IMR-90 (cell line): ENCODE measurements around the gene PODXL2. TPM values are rescaled to one million over a fixed set of nuclear protein-coding genes. Genes with fewer than 3 reads are reported as not detected.
A peak's percentile ranks its signal among the peaks of the same experiment; 100 is the strongest.

ENCODE experiments used
- ATAC-seq: fragments of 200-7000 bp; cut with Tn5 transposase; 2 replicates; pipeline ENCODE4 v1.9.1; 2020; ENCODE audit warnings: low read depth, mild to moderate bottlenecking, moderate library complexity
- BruUV-seq: library from RNA; stranded (reverse); fragments of 400-500 nt; replicated peaks from 2 replicates; lab custom pipeline; 2021; lab: Mats Ljungman, UMichigan
- CTCF ChIA-PET: fragments of 300-600 bp; formaldehyde crosslinking; extraction: SDS; loops from one replicate; lab custom pipeline; 2021; ENCODE audit warnings: antibody characterized with exemption; lab: Yijun Ruan, JAX
- POLR2A ChIA-PET: fragments of 300-600 bp; sonication (Branson Sonifier 250); formaldehyde crosslinking; loops from one replicate; lab custom pipeline; 2022; ENCODE audit warnings: antibody characterized with exemption; ENCODE audit not compliant: unreplicated experiment; lab: Charles Lee
- DNase-seq: peaks from one replicate; pipeline ENCODE4 v3.0.0; 2013
- H2AFZ ChIP-seq: replicated peaks from 2 replicates; pipeline ENCODE3; 2013; ENCODE audit warnings: low read length, mild to moderate bottlenecking; ENCODE audit not compliant: poor library complexity
- H2AK5ac ChIP-seq: 2 replicates; pipeline ENCODE4 v1.6.1; 2013; ENCODE audit warnings: low read depth, low read length, inconsistent platforms
- H2AK9ac ChIP-seq: replicated peaks from 2 replicates; pipeline ENCODE3; 2013; ENCODE audit warnings: mild to moderate bottlenecking, low read depth, low read length, moderate library complexity; ENCODE audit not compliant: poor library complexity
- H2BK120ac ChIP-seq: 2 replicates; pipeline ENCODE4 v1.6.1; 2013; ENCODE audit warnings: low read depth, low read length, inconsistent platforms
- H2BK15ac ChIP-seq: 3 replicates; pipeline ENCODE4 v1.6.1; 2013; ENCODE audit warnings: low read depth, low read length, inconsistent platforms
- H2BK20ac ChIP-seq: 2 replicates; pipeline ENCODE4 v1.6.1; 2013; ENCODE audit warnings: low read depth, mild to moderate bottlenecking, inconsistent platforms, low read length, moderate library complexity
- H2BK5ac ChIP-seq: 2 replicates; pipeline ENCODE4 v1.6.1; 2013; ENCODE audit warnings: mild to moderate bottlenecking, low read depth, low read length, inconsistent platforms; ENCODE audit not compliant: poor library complexity, severe bottlenecking
- H3K14ac ChIP-seq: replicated peaks from 2 replicates; pipeline ENCODE4 v1.6.1; 2013; ENCODE audit warnings: low read depth, low read length, inconsistent platforms
- H3K18ac ChIP-seq: 2 replicates; pipeline ENCODE4 v1.6.1; 2013; ENCODE audit warnings: low read depth, low read length, control low read depth
- H3K23ac ChIP-seq: 2 replicates; pipeline ENCODE4 v1.6.1; 2013; ENCODE audit warnings: low read depth, low read length, inconsistent platforms
- H3K27ac ChIP-seq: 2 replicates; pipeline ENCODE4 v1.5.1; 2013; ENCODE audit warnings: mild to moderate bottlenecking, control low read depth, low read length; ENCODE audit not compliant: insufficient read depth
- H3K27me3 ChIP-seq: 2 replicates; pipeline ENCODE4 v1.6.1; 2013; ENCODE audit warnings: low read length; ENCODE audit not compliant: control insufficient read depth, insufficient read depth
- H3K36me3 ChIP-seq: 2 replicates; pipeline ENCODE4 v1.6.1; 2013; ENCODE audit warnings: low read length, mixed read lengths; ENCODE audit not compliant: control insufficient read depth, insufficient read depth
- H3K4ac ChIP-seq: 2 replicates; pipeline ENCODE4 v1.6.1; 2013; ENCODE audit warnings: low read depth, low read length, inconsistent platforms
- H3K4me1 ChIP-seq: 2 replicates; pipeline ENCODE4 v1.6.1; 2013; ENCODE audit warnings: low read length, mixed read lengths; ENCODE audit not compliant: control insufficient read depth, insufficient read depth
- H3K4me2 ChIP-seq: 2 replicates; pipeline ENCODE4 v1.6.1; 2013; ENCODE audit warnings: low read depth, mild to moderate bottlenecking, control low read depth, low read length, moderate library complexity
- H3K4me3 ChIP-seq: 2 replicates; pipeline ENCODE4 v1.5.1; 2013; ENCODE audit warnings: low read depth, mild to moderate bottlenecking, control low read depth, low read length, moderate library complexity; ENCODE audit not compliant: insufficient read depth
- H3K56ac ChIP-seq: 2 replicates; pipeline ENCODE4 v1.6.1; 2013; ENCODE audit warnings: low read length, inconsistent platforms; ENCODE audit not compliant: insufficient read depth; ENCODE audit errors: extremely low read depth
- H3K79me1 ChIP-seq, 2 experiments: 2 replicates each; pipeline ENCODE4 v1.6.1; 2013; ENCODE audit warnings: low read length in 2 of 2, inconsistent platforms in 1 of 2, low read depth in 1 of 2
- H3K9ac ChIP-seq: 2 replicates; pipeline ENCODE4 v1.6.1; 2013; ENCODE audit warnings: low read depth, low read length, control low read depth
- H3K9me1 ChIP-seq: 2 replicates; pipeline ENCODE4 v1.6.1; 2013; ENCODE audit warnings: low read length, inconsistent platforms; ENCODE audit not compliant: insufficient read depth
- H3K9me3 ChIP-seq: 2 replicates; pipeline ENCODE4 v1.6.1; 2013; ENCODE audit warnings: low read length; ENCODE audit not compliant: control insufficient read depth, insufficient read depth
- H4K20me1 ChIP-seq: 2 replicates; pipeline ENCODE4 v1.6.1; 2013; ENCODE audit warnings: low read length, inconsistent platforms; ENCODE audit not compliant: insufficient read depth
- H4K5ac ChIP-seq: 2 replicates; pipeline ENCODE4 v1.6.1; 2013; ENCODE audit warnings: mild to moderate bottlenecking, low read depth, low read length, control low read depth
- H4K8ac ChIP-seq, 2 experiments: 2 replicates each; pipeline ENCODE4 v1.6.1; 2013; ENCODE audit warnings: low read depth in 2 of 2, low read length in 2 of 2, control low read depth in 1 of 2, inconsistent platforms in 1 of 2
- H4K91ac ChIP-seq: 2 replicates; pipeline ENCODE4 v1.6.1; 2013; ENCODE audit warnings: low read depth, low read length, inconsistent platforms; ENCODE audit not compliant: insufficient read depth
- BHLHE40 ChIP-seq: fragments of 150-350 bp; IDR thresholded peaks from 2 replicates; pipeline ENCODE4 v1.6.1; 2016; ENCODE audit warnings: mild to moderate bottlenecking, low read depth, low read length
- CTCF ChIP-seq: conservative IDR thresholded peaks from 2 replicates; pipeline ENCODE4 v1.5.1; 2012; ENCODE audit warnings: mild to moderate bottlenecking, low read depth, low read length, improper control_type of control experiment
- FOS ChIP-seq: fragments of 150-350 bp; IDR thresholded peaks from 2 replicates; pipeline ENCODE4 v1.6.1; 2016; ENCODE audit warnings: low read depth, low read length
- MAFK ChIP-seq: IDR thresholded peaks from 2 replicates; pipeline ENCODE4 v1.6.1; 2012; ENCODE audit warnings: low read depth, low read length, improper control_type of control experiment
- MAZ ChIP-seq: IDR thresholded peaks from 2 replicates; pipeline ENCODE4 v1.6.1; 2012; ENCODE audit warnings: low read depth, mild to moderate bottlenecking, low read length, improper control_type of control experiment, moderate library complexity, borderline replicate concordance
- MXI1 ChIP-seq: IDR thresholded peaks from 2 replicates; pipeline ENCODE4 v1.6.1; 2012; ENCODE audit warnings: low read depth, mild to moderate bottlenecking, low read length, moderate library complexity, borderline replicate concordance
- NFE2L2 ChIP-seq: fragments of 150-350 bp; IDR thresholded peaks from 2 replicates; pipeline ENCODE4 v1.6.1; 2016; ENCODE audit warnings: low read depth, mild to moderate bottlenecking, low read length
- POLR2A ChIP-seq: IDR thresholded peaks from 2 replicates; pipeline ENCODE4 v1.6.1; 2012; ENCODE audit warnings: mild to moderate bottlenecking, low read depth, low read length
- RAD21 ChIP-seq: IDR thresholded peaks from 2 replicates; pipeline ENCODE4 v1.6.1; 2012; ENCODE audit warnings: low read length, improper control_type of control experiment
- SMC3 ChIP-seq: fragments of 150-350 bp; IDR thresholded peaks from 2 replicates; pipeline ENCODE4 v1.6.1; 2016; ENCODE audit warnings: low read depth, mild to moderate bottlenecking, antibody characterized with exemption, low read length, moderate library complexity
- USF2 ChIP-seq: fragments of 150-350 bp; IDR thresholded peaks from 2 replicates; pipeline ENCODE4 v1.6.1; 2017; ENCODE audit warnings: mild to moderate bottlenecking, antibody characterized with exemption, low read length, low read depth
- WGBS, 2 experiments: methylation state at CpG; one replicate each; pipeline versions ENCODE4 v1.1.5 to v1.1.7; 2013; ENCODE audit warnings: missing lambda C conversion rate in 2 of 2; ENCODE audit not compliant: insufficient read length in 1 of 2; ENCODE audit errors: extremely low coverage in 2 of 2; 5-methylcytosine and 5-hydroxymethylcytosine counted together
- dilution Hi-C: fragments of 300-500 bp; cut with HindIII; formaldehyde crosslinking; loops from one replicate; pipeline ENCODE4 v1.14.3; 2018; ENCODE audit warnings: low sequenced_read_pairs; ENCODE audit not compliant: unreplicated experiment
- in situ Hi-C: fragments of 300-500 bp; cut with MboI; formaldehyde crosslinking; loops from 3 replicates; pipeline ENCODE4 v1.14.3; 2019; ENCODE audit warnings: low sequenced_read_pairs, inconsistent platforms, mixed read lengths
- intact Hi-C: fragments of 100-400 bp; cut with micrococcal nuclease; formaldehyde crosslinking; loops from 2 replicates; pipeline ENCODE4 v1.10.0; 2022
- polyA plus RNA-seq, 3 experiments: library from polyadenylated mRNA; depleted of rRNA; stranded (reverse); fragments of >200 nt; gene quantifications; 2 replicates each; pipeline ENCODE4 v1.2.3, GENCODE V29; 2012; ENCODE audit warnings: low replicate concordance in 1 of 3
- total RNA-seq: library from RNA; depleted of rRNA; stranded (reverse); fragments of >200 nt; gene quantifications from 2 replicates; pipeline ENCODE4 v1.2.3, GENCODE V29; 2012

Gene PODXL2
- total and polyA plus RNA-seq, 2 of the 4 experiments (the other 2 are of a cell fraction), result 1.6 to 5.4 TPM

- dilution Hi-C loops, result no loop called here
- no peak overlapping the region for H3K23ac ChIP-seq
- H4K91ac ChIP-seq, result no peak overlapping the region
- H3K9me3 ChIP-seq, result no peaks in the 10 kb centered on the region
- peak overlapping the region; percentile 34 for H2AK9ac ChIP-seq
- peaks cover 3% of the 10 kb centered on the region; the same call in 1 of the 2 replicates for H3K27me3 ChIP-seq
- H2BK120ac ChIP-seq, result no peak overlapping the region
- H3K4ac ChIP-seq, result no peak overlapping the region
- H3K4me3 ChIP-seq, result no peak overlapping the region
- H3K27ac ChIP-seq, result no peak overlapping the region
- H4K5ac ChIP-seq, result no peak overlapping the region
- intact Hi-C loops, result no loop called here
- ChIA-PET POLR2A (no interaction called here), CTCF (no interaction called here)
- WGBS, 2 experiments, result 89% methylated on average over 1 of the region's 14 CpGs; no CpG with 5 or more reads in 1 of the 2 experiments
- no peak overlapping the region for H2BK15ac ChIP-seq
- no peak overlapping the region for H2BK20ac ChIP-seq
- no peak overlapping the region for H2AFZ ChIP-seq
- no peak overlapping the region for H3K14ac ChIP-seq
- peaks cover 13 to 31% of the 10 kb centered on the region in 2 experiments; a peak in 3 of 4 replicates for H3K79me1 ChIP-seq
- no peak overlapping the region for H2BK5ac ChIP-seq
- no peak for DNase-seq
- H3K56ac ChIP-seq, result no peak overlapping the region
- H4K20me1 ChIP-seq, result no peaks in the 10 kb centered on the region; the same call in none of the 2 replicates
- TF ChIP-seq BHLHE40 (no peak), NFE2L2 (no peak), POLR2A (no peak), USF2 (no peak), RAD21 (no peak), CTCF (no peak), MAFK (no peak), FOS (no peak), SMC3 (no peak), MXI1 (no peak), MAZ (no peak)
- H3K18ac ChIP-seq, result no peak overlapping the region
- H4K8ac ChIP-seq, result no peak overlapping the region
- no TSS peak for BruUV-seq
- no peak overlapping the region for H3K4me2 ChIP-seq
- H3K9ac ChIP-seq, result no peak overlapping the region
- in situ Hi-C loops, result no loop called here
- H3K4me1 ChIP-seq, result peaks cover 10% of the 10 kb centered on the region
- H2AK5ac ChIP-seq, result no peak overlapping the region; the same call in 1 of the 2 replicates
- H3K9me1 ChIP-seq, result peaks cover 10% of the 10 kb centered on the region; the same call in 1 of the 2 replicates
- H3K36me3 ChIP-seq, result no peaks in the 10 kb centered on the region
- no peak for ATAC-seq
These were observed 40.7 kb downstream of the PODXL2 start for GRCh38 chr3:127669541-127670228.
